ENCODE data around the gene C16orf96. TPM values are rescaled to one million over a fixed set of nuclear protein-coding genes. Genes with fewer than 3 reads are reported as not detected.

The C16orf96 gene
- total and polyA plus RNA-seq, 7 experiments from 2014 or later, result 0.17 to 0.70 (median 0.64) TPM; not detected in 2

DNA sequence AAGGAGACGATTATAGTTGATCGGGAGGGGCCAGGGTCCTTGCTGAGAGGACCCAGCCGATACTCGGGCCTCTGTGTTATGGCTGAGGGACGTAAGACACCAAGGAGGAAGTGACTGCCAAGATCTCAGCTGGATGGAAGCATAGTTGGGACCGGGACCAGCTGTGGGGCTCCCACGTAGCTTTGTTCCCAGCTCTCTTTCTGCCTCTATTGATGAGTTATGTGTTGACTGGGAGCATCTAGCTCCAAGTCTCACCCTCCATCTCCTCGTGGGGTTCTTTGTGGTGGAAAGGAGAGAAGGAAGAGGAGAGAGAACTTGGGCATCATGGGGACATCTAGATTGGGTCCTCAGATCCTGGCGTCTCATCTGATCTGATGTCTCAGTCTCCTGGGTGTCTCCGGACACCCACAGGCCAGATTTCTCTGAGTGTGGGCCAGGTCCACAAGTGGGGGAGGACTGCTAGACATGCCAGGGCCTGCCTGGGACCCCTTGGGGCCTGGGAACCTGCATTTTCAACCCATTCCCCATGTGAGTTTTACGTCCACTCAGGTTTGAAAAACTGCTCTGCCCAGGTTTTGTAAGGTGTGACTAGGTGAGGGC is 69.5 kb downstream of the C16orf96 start:
- Mint-ChIP-seq H3K27ac (peak overlapping the region; percentile 81 to 95 (median 92)), H3K4me3 (peak overlapping the region; percentile 91 to 99 (median 94)), H3K4me1 (peaks cover 26 to 45% (median 40%) of the 10 kb centered on the region in 7 donors), H3K36me3 (peaks cover 0 to 12% (median 5%) of the 10 kb centered on the region in 5 donors), H3K9me3 (no peaks in the 10 kb centered on the region), H3K27me3 (no peaks in the 10 kb centered on the region)
- intact Hi-C loops (cut with micrococcal nuclease), result loop anchor here (1.0 to 2.0 kb wide), 10 partner anchors 11 to 275 kb away; partner anchors contain the start of genes DNAJA3 (in 1 of the 2), GLYR1 (in 1 of the 2), HMOX2 (in 1 of the 2) and NUDT16L1 (in 1 of the 2)
- Histone ChIP-seq H3K27me3 (ENCODE audit: control insufficient read depth in 2 of 2, insufficient read depth in 2 of 2, low read length in 2 of 2) (no peaks in the 10 kb centered on the region), H3K9me3 (ENCODE audit: control insufficient read depth in 2 of 3, low read length in 3 of 3) (no peaks in the 10 kb centered on the region), H3K27ac (ENCODE audit: low read depth, low read length) (peak overlapping the region; percentile 83), H3K36me3 (ENCODE audit: control insufficient read depth in 2 of 3, insufficient read depth in 3 of 3, low read length in 3 of 3) (no peaks in the 10 kb centered on the region), H3K4me3 (ENCODE audit: low read length) (peak overlapping the region; percentile 72), H3K4me1 (ENCODE audit: control insufficient read depth in 2 of 2, insufficient read depth in 2 of 2, low read length in 2 of 2) (peaks cover 18 to 21% of the 10 kb centered on the region in 2 donors)
- POLR2A ChIA-PET, result interaction anchor here (0.5 to 4.2 kb wide), 4 partner anchors 9 to 68 kb away, joined by 3 to 28 read pairs (median 10); partner anchors contain the start of gene NUDT16L1
- no peak for DNase-seq
- ATAC-seq, result peak; percentile 2
- CTCF ChIA-PET, result interaction anchor here (0.6 to 1.1 kb wide), 3 partner anchors 9 to 208 kb away, joined by 3 to 5 read pairs (median 3); no protein-coding TSS in a partner anchor

DNA sequence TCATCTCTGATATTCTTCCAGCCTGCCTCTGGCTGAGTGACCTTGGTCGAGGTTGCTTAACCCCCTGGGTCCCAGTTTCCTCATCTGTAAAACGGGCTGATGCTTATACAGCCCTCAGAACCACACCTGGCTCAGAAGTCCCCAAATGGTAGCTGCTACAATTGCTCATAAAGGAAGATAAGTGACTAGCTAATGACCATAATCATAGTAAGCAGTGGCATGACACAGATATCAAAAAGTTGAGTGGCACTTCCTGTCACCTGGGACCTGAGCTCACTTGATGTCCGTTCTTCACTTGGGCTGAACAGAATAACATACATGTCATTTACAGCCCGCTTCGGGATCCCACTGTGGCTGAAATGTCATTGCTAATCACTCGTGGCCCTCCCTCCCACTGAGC is 70.3 kb downstream of the C16orf96 start:
- H3K27ac Mint-ChIP-seq, result peak overlapping the region; percentile 25 to 95 (median 91)
- no peaks in the 10 kb centered on the region for H3K27me3 ChIP-seq (ENCODE audit: control insufficient read depth in 2 of 2, insufficient read depth in 2 of 2, low read length in 2 of 2)
- peak overlapping the region; percentile 91 to 99 (median 94) for H3K4me3 Mint-ChIP-seq
- ChIA-PET CTCF (interaction anchor here (0.6 to 1.1 kb wide), 2 partner anchors 24 to 124 kb away, joined by 3 to 4 read pairs; no protein-coding TSS in a partner anchor), POLR2A (interaction anchor here (0.8 to 4.2 kb wide), 4 partner anchors 10 to 88 kb away, joined by 3 to 28 read pairs (median 3); partner anchors contain the start of genes CDIP1 and NUDT16L1)
- ATAC-seq (no peak), DNase-seq (no peak)
- intact Hi-C loops (cut with micrococcal nuclease), result no loop called here
- peaks cover 0 to 6% (median 0%) of the 10 kb centered on the region in 11 donors for H3K9me3 Mint-ChIP-seq
- no peaks in the 10 kb centered on the region for H3K9me3 ChIP-seq (ENCODE audit: control insufficient read depth in 2 of 3, low read length in 3 of 3)
- no peaks in the 10 kb centered on the region for H3K27me3 Mint-ChIP-seq
- H3K36me3 ChIP-seq (ENCODE audit: control insufficient read depth in 2 of 3, insufficient read depth in 3 of 3, low read length in 3 of 3), result no peaks in the 10 kb centered on the region
- H3K4me1 ChIP-seq (ENCODE audit: control insufficient read depth in 2 of 2, insufficient read depth in 2 of 2, low read length in 2 of 2), result peaks cover 18 to 21% of the 10 kb centered on the region in 2 donors
- H3K36me3 Mint-ChIP-seq, result peaks cover 0 to 17% (median 10%) of the 10 kb centered on the region in 5 donors
- peak overlapping the region; percentile 72 for H3K4me3 ChIP-seq (ENCODE audit: low read length)
- peaks cover 27 to 50% (median 45%) of the 10 kb centered on the region in 7 donors for H3K4me1 Mint-ChIP-seq
- peak overlapping the region; percentile 83 for H3K27ac ChIP-seq (ENCODE audit: low read depth, low read length)

DNA sequence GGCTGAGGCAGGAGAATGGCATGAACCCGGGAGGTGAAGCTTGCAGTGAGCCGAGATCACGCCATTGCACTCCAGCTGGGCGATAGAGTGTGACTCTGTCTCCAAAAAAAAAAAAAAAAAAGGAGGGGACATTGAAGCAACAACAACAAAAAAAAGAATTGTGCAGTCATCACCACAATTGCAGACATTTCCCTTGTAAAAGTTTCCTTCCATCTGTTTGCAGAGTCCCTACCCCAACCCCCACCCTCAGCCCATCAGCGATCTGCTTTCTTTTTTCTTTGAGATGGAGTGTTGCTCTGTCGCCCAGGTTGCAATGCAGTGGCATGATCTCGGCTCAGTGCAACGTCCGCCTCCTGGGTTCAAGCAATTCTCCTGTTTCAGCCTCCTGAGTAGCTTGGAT is 72.1 kb downstream of the C16orf96 start:
- Mint-ChIP-seq H3K27ac (peak overlapping the region in 2 of 9 donors; percentile 9 to 12), H3K4me1 (peaks cover 27 to 54% (median 45%) of the 10 kb centered on the region in 7 donors), H3K4me3 (peak overlapping the region in 1 of 10 donors; percentile 6), H3K36me3 (peaks cover 0 to 20% (median 12%) of the 10 kb centered on the region in 5 donors), H3K9me3 (peaks cover 0 to 8% (median 0%) of the 10 kb centered on the region in 11 donors), H3K27me3 (no peaks in the 10 kb centered on the region)
- Histone ChIP-seq H3K9me3 (ENCODE audit: control insufficient read depth in 2 of 3, low read length in 3 of 3) (no peaks in the 10 kb centered on the region), H3K4me1 (ENCODE audit: control insufficient read depth in 2 of 2, insufficient read depth in 2 of 2, low read length in 2 of 2) (peaks cover 18 to 21% of the 10 kb centered on the region in 2 donors), H3K27ac (ENCODE audit: low read depth, low read length) (no peak overlapping the region), H3K27me3 (ENCODE audit: control insufficient read depth in 2 of 2, insufficient read depth in 2 of 2, low read length in 2 of 2) (no peaks in the 10 kb centered on the region), H3K4me3 (ENCODE audit: low read length) (no peak overlapping the region), H3K36me3 (ENCODE audit: control insufficient read depth in 2 of 3, insufficient read depth in 3 of 3, low read length in 3 of 3) (no peaks in the 10 kb centered on the region)
- ATAC-seq (no peak), DNase-seq (no peak)
- CTCF ChIA-PET, result no interaction called here
- POLR2A ChIA-PET, result no interaction called here
- intact Hi-C loops (cut with micrococcal nuclease), result no loop called here

DNA sequence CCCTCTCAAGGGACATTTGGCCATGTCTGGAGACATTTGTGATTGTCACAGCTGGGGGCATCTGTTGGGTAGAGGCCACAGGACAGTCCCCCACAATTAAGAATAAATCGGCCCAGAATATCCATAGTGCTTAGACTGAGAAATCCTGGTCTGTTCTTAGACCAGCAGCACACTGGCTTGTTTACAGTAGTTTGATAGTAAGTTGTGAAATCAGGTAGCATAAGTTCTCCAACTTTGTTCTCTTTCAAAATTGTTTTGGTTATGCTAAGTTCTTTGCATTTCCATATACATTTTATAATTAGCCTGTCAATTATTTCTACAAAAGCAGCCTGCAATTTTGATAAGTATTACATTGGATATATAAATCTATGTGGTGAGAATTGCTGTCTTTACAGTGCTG is 75.3 kb downstream of the C16orf96 start:
- no peaks in the 10 kb centered on the region for H3K27me3 ChIP-seq (ENCODE audit: control insufficient read depth in 2 of 2, insufficient read depth in 2 of 2, low read length in 2 of 2)
- ATAC-seq (no peak), DNase-seq (no peak)
- peaks cover 9 to 40% (median 26%) of the 10 kb centered on the region in 7 donors for H3K4me1 Mint-ChIP-seq
- H3K4me3 ChIP-seq (ENCODE audit: low read length), result no peak overlapping the region
- peaks cover 0 to 15% (median 0%) of the 10 kb centered on the region in 3 experiments for H3K36me3 ChIP-seq (ENCODE audit: control insufficient read depth in 2 of 3, insufficient read depth in 3 of 3, low read length in 3 of 3)
- peak overlapping the region in 3 of 9 donors; percentile 12 to 25 (median 14) for H3K27ac Mint-ChIP-seq
- no peaks in the 10 kb centered on the region for H3K27me3 Mint-ChIP-seq
- peaks cover 0 to 23% (median 13%) of the 10 kb centered on the region in 5 donors for H3K36me3 Mint-ChIP-seq
- no peaks in the 10 kb centered on the region for H3K9me3 ChIP-seq (ENCODE audit: control insufficient read depth in 2 of 3, low read length in 3 of 3)
- POLR2A ChIA-PET, result interaction anchor here (0.5 to 0.6 kb wide), 2 partner anchors 284 to 988 kb away, joined by 3 to 4 read pairs; no protein-coding TSS in a partner anchor
- CTCF ChIA-PET, result no interaction called here
- H3K4me3 Mint-ChIP-seq, result no peak overlapping the region
- H3K4me1 ChIP-seq (ENCODE audit: control insufficient read depth in 2 of 2, insufficient read depth in 2 of 2, low read length in 2 of 2), result peaks cover under 1 to 7% of the 10 kb centered on the region in 2 donors
- H3K27ac ChIP-seq (ENCODE audit: low read depth, low read length), result no peak overlapping the region
- intact Hi-C loops (cut with micrococcal nuclease), result no loop called here
- H3K9me3 Mint-ChIP-seq, result peaks cover 0 to 8% (median 0%) of the 10 kb centered on the region in 11 donors

DNA sequence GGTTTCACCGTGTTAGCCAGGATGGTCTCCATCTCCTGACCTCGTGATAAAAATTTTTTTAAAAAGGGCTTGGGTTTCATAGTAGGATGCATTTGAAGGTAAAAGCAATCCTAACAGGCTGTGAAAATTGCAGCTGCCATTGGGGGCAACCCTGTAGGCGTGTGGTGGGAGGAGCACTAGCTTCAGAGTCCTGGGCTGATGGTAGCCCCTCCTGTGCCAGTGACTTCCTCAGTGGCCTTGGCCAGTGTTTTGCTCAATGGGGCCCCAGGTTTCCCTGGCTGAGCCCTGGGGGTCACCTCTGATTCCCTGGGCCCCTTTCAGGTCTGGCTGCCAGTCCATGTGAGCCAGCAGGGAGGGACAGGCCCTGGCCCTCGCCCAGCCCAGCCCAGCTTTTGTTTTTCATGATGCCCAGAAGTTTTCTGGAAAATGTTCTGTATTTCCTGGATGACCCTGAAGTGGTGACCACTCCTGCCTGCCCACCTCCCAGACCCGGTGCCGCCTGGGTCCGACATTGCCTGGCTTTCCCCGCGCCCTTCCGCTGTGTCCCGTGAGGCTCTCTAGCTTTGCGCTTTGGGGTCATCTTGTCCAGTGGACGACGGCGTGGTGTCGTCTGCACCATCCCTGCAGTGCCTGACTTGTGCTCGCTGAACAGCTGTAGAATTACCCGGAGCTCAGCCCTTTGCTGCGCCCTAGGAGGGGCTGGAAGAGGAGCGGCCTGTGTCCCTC is 77.9 kb downstream of the C16orf96 start:
- H3K4me3 ChIP-seq (ENCODE audit: low read length), result no peak overlapping the region
- ChIA-PET POLR2A (interaction anchor here (1.2 kb wide), 1 partner anchor 182 kb away, joined by 5 read pairs; no protein-coding TSS in a partner anchor), CTCF (no interaction called here)
- no peak overlapping the region for H3K27ac ChIP-seq (ENCODE audit: low read depth, low read length)
- peaks cover 0 to 26% (median 0%) of the 10 kb centered on the region in 3 experiments for H3K36me3 ChIP-seq (ENCODE audit: control insufficient read depth in 2 of 3, insufficient read depth in 3 of 3, low read length in 3 of 3)
- DNase-seq, result no peak
- intact Hi-C loops (cut with micrococcal nuclease), result no loop called here
- H3K9me3 Mint-ChIP-seq, result peaks cover 0 to 8% (median 0%) of the 10 kb centered on the region in 11 donors
- no peak overlapping the region for H3K4me3 Mint-ChIP-seq
- peaks cover 8 to 32% (median 14%) of the 10 kb centered on the region in 7 donors for H3K4me1 Mint-ChIP-seq
- H3K27me3 Mint-ChIP-seq, result no peaks in the 10 kb centered on the region
- no peak for ATAC-seq
- H3K4me1 ChIP-seq (ENCODE audit: control insufficient read depth in 2 of 2, insufficient read depth in 2 of 2, low read length in 2 of 2), result no peaks in the 10 kb centered on the region
- H3K9me3 ChIP-seq (ENCODE audit: control insufficient read depth in 2 of 3, low read length in 3 of 3), result no peaks in the 10 kb centered on the region
- H3K36me3 Mint-ChIP-seq, result peaks cover 0 to 22% (median 11%) of the 10 kb centered on the region in 5 donors
- peak overlapping the region in 2 of 9 donors; percentile 33 to 38 for H3K27ac Mint-ChIP-seq
- no peaks in the 10 kb centered on the region for H3K27me3 ChIP-seq (ENCODE audit: control insufficient read depth in 2 of 2, insufficient read depth in 2 of 2, low read length in 2 of 2)

DNA sequence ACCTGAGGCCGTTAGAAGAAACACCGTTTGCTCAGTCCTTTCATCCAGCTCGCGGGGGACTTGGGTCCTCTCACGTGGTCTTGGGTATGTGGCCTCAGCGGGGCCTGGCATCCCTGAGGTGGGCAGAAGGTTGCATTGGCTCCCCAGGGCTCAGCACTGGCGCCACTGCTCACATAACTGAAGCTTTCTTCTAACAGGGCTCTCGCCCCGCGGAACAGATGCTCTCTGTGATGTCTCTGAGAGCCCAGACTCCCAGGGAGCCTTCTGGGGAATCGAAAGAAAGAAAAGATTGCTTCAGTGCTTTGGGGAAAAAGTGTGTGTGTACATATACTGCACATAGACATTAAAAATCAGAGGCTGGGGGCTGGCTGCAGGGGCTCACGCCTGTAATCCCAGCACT is 78.6 kb downstream of the C16orf96 start:
- ATAC-seq, result no peak
- POLR2A ChIA-PET, result interaction anchor here (0.8 to 1.2 kb wide), 2 partner anchors 72 to 183 kb away, joined by 5 read pairs; no protein-coding TSS in a partner anchor
- peaks cover 0 to 8% (median 0%) of the 10 kb centered on the region in 11 donors for H3K9me3 Mint-ChIP-seq

More for the DNA sequence above, 78.6 kb downstream of the C16orf96 start:
- Histone ChIP-seq H3K9me3 (ENCODE audit: control insufficient read depth in 2 of 3, low read length in 3 of 3) (no peaks in the 10 kb centered on the region), H3K27me3 (ENCODE audit: control insufficient read depth in 2 of 2, insufficient read depth in 2 of 2, low read length in 2 of 2) (no peaks in the 10 kb centered on the region), H3K36me3 (ENCODE audit: control insufficient read depth in 2 of 3, insufficient read depth in 3 of 3, low read length in 3 of 3) (peaks cover 0 to 32% (median 0%) of the 10 kb centered on the region in 3 experiments), H3K4me1 (ENCODE audit: control insufficient read depth in 2 of 2, insufficient read depth in 2 of 2, low read length in 2 of 2) (no peaks in the 10 kb centered on the region), H3K27ac (ENCODE audit: low read depth, low read length) (no peak overlapping the region), H3K4me3 (ENCODE audit: low read length) (no peak overlapping the region)
- intact Hi-C loops (cut with micrococcal nuclease), result no loop called here
- Mint-ChIP-seq H3K36me3 (peaks cover 0 to 21% (median 8%) of the 10 kb centered on the region in 5 donors), H3K27me3 (no peaks in the 10 kb centered on the region), H3K27ac (peak overlapping the region in 1 of 9 donors; percentile 4), H3K4me1 (peaks cover 9 to 34% (median 17%) of the 10 kb centered on the region in 7 donors), H3K4me3 (no peak overlapping the region)
- no peak for DNase-seq
- CTCF ChIA-PET, result no interaction called here
